GM23338 (cell line): ENCODE results near the gene GRIN2A. TPM values are rescaled to one million over a fixed set of nuclear protein-coding genes. Genes with fewer than 3 reads are reported as not detected.

Source experiments
- ATAC-seq: fragments of 200-7000 bp; cut with Tn5 transposase; 3 replicates; pipeline ENCODE4 v1.9.1; 2020
- DNase-seq: peaks from one replicate; pipeline ENCODE4 v3.0.0-alpha.2; 2015; ENCODE audit warnings: low spot score
- H2AFZ ChIP-seq: fragments of 200-600 bp; sonication (generic); 2 replicates; pipeline ENCODE4 v1.8.0; 2016; ENCODE audit warnings: antibody characterized with exemption, mild to moderate bottlenecking, moderate library complexity
- H3F3A ChIP-seq: fragments of 200-600 bp; sonication (generic); replicated peaks from 2 replicates; pipeline ENCODE4 v1.8.0; 2017; ENCODE audit warnings: antibody characterized with exemption, mixed run types, low read depth
- H3K27ac ChIP-seq: fragments of 200-600 bp; sonication (generic); 2 replicates; pipeline ENCODE4 v1.6.1; 2016; ENCODE audit warnings: low read depth
- H3K27me3 ChIP-seq: fragments of 200-600 bp; sonication (generic); 2 replicates; pipeline ENCODE4 v1.8.0; 2016; ENCODE audit warnings: mild to moderate bottlenecking, mixed run types, moderate library complexity; ENCODE audit not compliant: insufficient read depth
- H3K36me3 ChIP-seq: fragments of 200-600 bp; sonication (generic); 2 replicates; pipeline ENCODE4 v1.8.0; 2016; ENCODE audit warnings: mild to moderate bottlenecking; ENCODE audit not compliant: insufficient read depth
- H3K4me1 ChIP-seq: fragments of 200-600 bp; sonication (generic); 2 replicates; pipeline ENCODE4 v1.8.0; 2016; ENCODE audit warnings: mild to moderate bottlenecking, moderate library complexity; ENCODE audit not compliant: insufficient read depth
- H3K4me2 ChIP-seq: fragments of 200-600 bp; sonication (generic); 2 replicates; pipeline ENCODE4 v1.7.1; 2017; ENCODE audit warnings: mixed run types
- H3K4me3 ChIP-seq: fragments of 200-600 bp; sonication (generic); 2 replicates; pipeline ENCODE4 v1.6.1; 2016; ENCODE audit warnings: mixed run types
- H3K79me2 ChIP-seq: fragments of 200-600 bp; sonication (generic); replicated peaks from 2 replicates; pipeline ENCODE4 v1.8.0; 2017; ENCODE audit warnings: mild to moderate bottlenecking; ENCODE audit not compliant: insufficient read depth
- H3K9me2 ChIP-seq: fragments of 200-600 bp; sonication (generic); 2 replicates; pipeline ENCODE4 v1.8.0; 2017; ENCODE audit not compliant: insufficient read depth
- H4K20me1 ChIP-seq: fragments of 200-600 bp; sonication (generic); replicated peaks from 2 replicates; pipeline ENCODE4 v1.8.0; 2017; ENCODE audit warnings: mild to moderate bottlenecking; ENCODE audit not compliant: insufficient read depth
- H3K27ac Mint-ChIP-seq: 2 replicates; pipeline ENCODE4 v1.8.0; 2020; ENCODE audit warnings: inconsistent platforms, mild to moderate bottlenecking, moderate library complexity, mixed read lengths
- H3K27me3 Mint-ChIP-seq: 3 replicates; pipeline ENCODE4 v1.8.0; 2022; ENCODE audit warnings: low read depth, mild to moderate bottlenecking, moderate library complexity, mixed read lengths, inconsistent platforms; ENCODE audit not compliant: insufficient read depth, poor library complexity
- H3K36me3 Mint-ChIP-seq: 3 replicates; pipeline ENCODE4 v1.8.0; 2021; ENCODE audit warnings: low read depth, mild to moderate bottlenecking, inconsistent platforms, moderate library complexity, mixed read lengths
- H3K4me1 Mint-ChIP-seq: 3 replicates; pipeline ENCODE4 v1.8.0; 2020; ENCODE audit warnings: mild to moderate bottlenecking, inconsistent platforms, mixed read lengths
- H3K4me3 Mint-ChIP-seq: 3 replicates; pipeline ENCODE4 v1.8.0; 2021; ENCODE audit warnings: moderate library complexity, mild to moderate bottlenecking, inconsistent platforms, mixed read lengths
- H3K9me3 Mint-ChIP-seq: 3 replicates; pipeline ENCODE4 v1.8.0; 2020; ENCODE audit warnings: moderate library complexity, mild to moderate bottlenecking, inconsistent platforms, mixed read lengths
- EZH2 ChIP-seq: fragments of 200-600 bp; sonication (generic); IDR thresholded peaks from one replicate; pipeline ENCODE4 v1.8.0; 2017; ENCODE audit warnings: antibody characterized with exemption, mild to moderate bottlenecking, low read depth; ENCODE audit not compliant: unreplicated experiment
- EZH2phosphoT487 ChIP-seq: fragments of 200-600 bp; sonication (generic); IDR thresholded peaks from one replicate; pipeline ENCODE4 v1.8.1; 2018; ENCODE audit warnings: antibody characterized with exemption; ENCODE audit not compliant: unreplicated experiment
- POLR2AphosphoS5 ChIP-seq: IDR thresholded peaks from 2 replicates; pipeline ENCODE4 v1.6.1; 2016; ENCODE audit warnings: antibody characterized with exemption, low read depth
- STAT1 ChIP-seq: IDR thresholded peaks from one replicate; pipeline ENCODE4 v1.6.1; 2016; ENCODE audit warnings: antibody characterized with exemption; ENCODE audit not compliant: unreplicated experiment
- ZNF114 ChIP-seq: fragments of 250-450 bp; sonication (Bioruptor Pico); IDR thresholded peaks from 2 replicates; pipeline ENCODE4 v1.5.0; 2020; ENCODE audit warnings: mild to moderate bottlenecking, moderate library complexity
- polyA plus RNA-seq: library from polyadenylated mRNA; unstranded; fragments of >200 nt; fragmentation: Nextera tagmentation; extraction: Ambion mirVana; gene quantifications from 2 replicates; pipeline ENCODE4 v1.2.1, GENCODE V29; 2016
- total RNA-seq: library from RNA; depleted of rRNA; stranded (reverse); fragments of >200 nt; shearing (Covaris generic); gene quantifications from 2 replicates; pipeline ENCODE4 v1.2.3, GENCODE V29; 2014
- TF ChIP-seq, protein P1 (sequence below), 2 experiments: fragments of 200-600 bp in 1 of 2; sonication (generic) in 1 of 2; conservative IDR thresholded peaks; 2 replicates each; pipeline versions ENCODE4 v1.5.1 to v1.6.1; 2016 to 2017; ENCODE audit warnings: antibody characterized with exemption in 2 of 2, low read depth in 2 of 2, mild to moderate bottlenecking in 2 of 2, moderate library complexity in 1 of 2
- TF ChIP-seq, protein P2 (sequence below): fragments of 250-450 bp; sonication (Bioruptor Pico); IDR thresholded peaks from 2 replicates; pipeline ENCODE4 v1.5.0; 2020; ENCODE audit warnings: mild to moderate bottlenecking, moderate library complexity

Gene GRIN2A
- total and polyA plus RNA-seq, 2 experiments from 2014 or later: 0.89 to 5.1 TPM

DNA sequence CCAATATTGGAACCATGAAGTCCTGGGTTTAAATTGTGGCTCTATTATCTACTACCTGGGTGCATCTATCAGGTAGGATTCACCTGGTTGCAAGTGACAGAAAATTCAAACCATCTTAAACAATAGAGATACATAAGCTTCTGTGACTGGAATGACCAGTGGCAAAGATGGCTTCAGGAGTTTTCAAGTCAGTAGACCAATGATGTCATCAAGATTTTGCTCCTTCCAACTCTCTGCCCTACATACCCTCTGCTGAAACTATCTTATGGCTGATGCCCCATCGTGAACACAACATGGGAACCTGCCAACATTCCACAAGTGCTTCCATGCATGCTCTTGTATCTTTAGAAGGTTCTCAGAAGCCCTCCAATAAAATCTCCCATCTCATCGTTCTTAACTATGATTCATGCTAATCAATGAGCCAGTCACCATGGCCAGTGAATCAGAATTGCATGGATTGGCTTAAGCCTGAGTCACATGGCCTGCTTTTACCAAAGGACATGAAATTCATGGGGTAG is 180.9 kb downstream of the GRIN2A start (continued):
- TF ChIP-seq, protein P1, sequence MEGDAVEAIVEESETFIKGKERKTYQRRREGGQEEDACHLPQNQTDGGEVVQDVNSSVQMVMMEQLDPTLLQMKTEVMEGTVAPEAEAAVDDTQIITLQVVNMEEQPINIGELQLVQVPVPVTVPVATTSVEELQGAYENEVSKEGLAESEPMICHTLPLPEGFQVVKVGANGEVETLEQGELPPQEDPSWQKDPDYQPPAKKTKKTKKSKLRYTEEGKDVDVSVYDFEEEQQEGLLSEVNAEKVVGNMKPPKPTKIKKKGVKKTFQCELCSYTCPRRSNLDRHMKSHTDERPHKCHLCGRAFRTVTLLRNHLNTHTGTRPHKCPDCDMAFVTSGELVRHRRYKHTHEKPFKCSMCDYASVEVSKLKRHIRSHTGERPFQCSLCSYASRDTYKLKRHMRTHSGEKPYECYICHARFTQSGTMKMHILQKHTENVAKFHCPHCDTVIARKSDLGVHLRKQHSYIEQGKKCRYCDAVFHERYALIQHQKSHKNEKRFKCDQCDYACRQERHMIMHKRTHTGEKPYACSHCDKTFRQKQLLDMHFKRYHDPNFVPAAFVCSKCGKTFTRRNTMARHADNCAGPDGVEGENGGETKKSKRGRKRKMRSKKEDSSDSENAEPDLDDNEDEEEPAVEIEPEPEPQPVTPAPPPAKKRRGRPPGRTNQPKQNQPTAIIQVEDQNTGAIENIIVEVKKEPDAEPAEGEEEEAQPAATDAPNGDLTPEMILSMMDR (conservative IDR thresholded peaks at IDR 0.05; ENCODE audit: low read depth in 2 of 2): no peak
- no peak for TF ChIP-seq EZH2phosphoT487
- TF ChIP-seq, protein P2, sequence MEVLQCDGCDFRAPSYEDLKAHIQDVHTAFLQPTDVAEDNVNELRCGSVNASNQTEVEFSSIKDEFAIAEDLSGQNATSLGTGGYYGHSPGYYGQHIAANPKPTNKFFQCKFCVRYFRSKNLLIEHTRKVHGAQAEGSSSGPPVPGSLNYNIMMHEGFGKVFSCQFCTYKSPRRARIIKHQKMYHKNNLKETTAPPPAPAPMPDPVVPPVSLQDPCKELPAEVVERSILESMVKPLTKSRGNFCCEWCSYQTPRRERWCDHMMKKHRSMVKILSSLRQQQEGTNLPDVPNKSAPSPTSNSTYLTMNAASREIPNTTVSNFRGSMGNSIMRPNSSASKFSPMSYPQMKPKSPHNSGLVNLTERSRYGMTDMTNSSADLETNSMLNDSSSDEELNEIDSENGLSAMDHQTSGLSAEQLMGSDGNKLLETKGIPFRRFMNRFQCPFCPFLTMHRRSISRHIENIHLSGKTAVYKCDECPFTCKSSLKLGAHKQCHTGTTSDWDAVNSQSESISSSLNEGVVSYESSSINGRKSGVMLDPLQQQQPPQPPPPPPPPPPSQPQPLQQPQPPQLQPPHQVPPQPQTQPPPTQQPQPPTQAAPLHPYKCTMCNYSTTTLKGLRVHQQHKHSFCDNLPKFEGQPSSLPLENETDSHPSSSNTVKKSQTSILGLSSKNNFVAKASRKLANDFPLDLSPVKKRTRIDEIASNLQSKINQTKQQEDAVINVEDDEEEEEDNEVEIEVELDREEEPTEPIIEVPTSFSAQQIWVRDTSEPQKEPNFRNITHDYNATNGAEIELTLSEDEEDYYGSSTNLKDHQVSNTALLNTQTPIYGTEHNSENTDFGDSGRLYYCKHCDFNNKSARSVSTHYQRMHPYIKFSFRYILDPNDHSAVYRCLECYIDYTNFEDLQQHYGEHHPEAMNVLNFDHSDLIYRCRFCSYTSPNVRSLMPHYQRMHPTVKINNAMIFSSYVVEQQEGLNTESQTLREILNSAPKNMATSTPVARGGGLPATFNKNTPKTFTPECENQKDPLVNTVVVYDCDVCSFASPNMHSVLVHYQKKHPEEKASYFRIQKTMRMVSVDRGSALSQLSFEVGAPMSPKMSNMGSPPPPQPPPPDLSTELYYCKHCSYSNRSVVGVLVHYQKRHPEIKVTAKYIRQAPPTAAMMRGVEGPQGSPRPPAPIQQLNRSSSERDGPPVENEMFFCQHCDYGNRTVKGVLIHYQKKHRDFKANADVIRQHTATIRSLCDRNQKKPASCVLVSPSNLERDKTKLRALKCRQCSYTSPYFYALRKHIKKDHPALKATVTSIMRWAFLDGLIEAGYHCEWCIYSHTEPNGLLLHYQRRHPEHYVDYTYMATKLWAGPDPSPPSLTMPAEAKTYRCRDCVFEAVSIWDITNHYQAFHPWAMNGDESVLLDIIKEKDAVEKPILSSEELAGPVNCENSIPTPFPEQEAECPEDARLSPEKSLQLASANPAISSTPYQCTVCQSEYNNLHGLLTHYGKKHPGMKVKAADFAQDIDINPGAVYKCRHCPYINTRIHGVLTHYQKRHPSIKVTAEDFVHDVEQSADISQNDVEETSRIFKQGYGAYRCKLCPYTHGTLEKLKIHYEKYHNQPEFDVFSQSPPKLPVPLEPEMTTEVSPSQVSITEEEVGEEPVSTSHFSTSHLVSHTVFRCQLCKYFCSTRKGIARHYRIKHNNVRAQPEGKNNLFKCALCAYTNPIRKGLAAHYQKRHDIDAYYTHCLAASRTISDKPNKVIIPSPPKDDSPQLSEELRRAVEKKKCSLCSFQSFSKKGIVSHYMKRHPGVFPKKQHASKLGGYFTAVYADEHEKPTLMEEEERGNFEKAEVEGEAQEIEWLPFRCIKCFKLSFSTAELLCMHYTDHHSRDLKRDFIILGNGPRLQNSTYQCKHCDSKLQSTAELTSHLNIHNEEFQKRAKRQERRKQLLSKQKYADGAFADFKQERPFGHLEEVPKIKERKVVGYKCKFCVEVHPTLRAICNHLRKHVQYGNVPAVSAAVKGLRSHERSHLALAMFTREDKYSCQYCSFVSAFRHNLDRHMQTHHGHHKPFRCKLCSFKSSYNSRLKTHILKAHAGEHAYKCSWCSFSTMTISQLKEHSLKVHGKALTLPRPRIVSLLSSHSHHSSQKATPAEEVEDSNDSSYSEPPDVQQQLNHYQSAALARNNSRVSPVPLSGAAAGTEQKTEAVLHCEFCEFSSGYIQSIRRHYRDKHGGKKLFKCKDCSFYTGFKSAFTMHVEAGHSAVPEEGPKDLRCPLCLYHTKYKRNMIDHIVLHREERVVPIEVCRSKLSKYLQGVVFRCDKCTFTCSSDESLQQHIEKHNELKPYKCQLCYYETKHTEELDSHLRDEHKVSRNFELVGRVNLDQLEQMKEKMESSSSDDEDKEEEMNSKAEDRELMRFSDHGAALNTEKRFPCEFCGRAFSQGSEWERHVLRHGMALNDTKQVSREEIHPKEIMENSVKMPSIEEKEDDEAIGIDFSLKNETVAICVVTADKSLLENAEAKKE (CRISPR knock-in tag): no peak
- no peak for TF ChIP-seq STAT1
- TF ChIP-seq POLR2AphosphoS5: no peak

GRCh38 chr16:9996221-9996620 is 186.0 kb downstream of the GRIN2A start:
- no peak overlapping the region for H3K27ac ChIP-seq
- peaks cover 18% of the 10 kb centered on the region for H3K4me1 Mint-ChIP-seq
- no peak for TF ChIP-seq POLR2AphosphoS5
- no peak for TF ChIP-seq ZNF114
- no peak for TF ChIP-seq EZH2phosphoT487
- no peak for TF ChIP-seq EZH2
- TF ChIP-seq, protein P2 (CRISPR knock-in tag): no peak

More at GRCh38 chr16:9996221-9996620, 186.0 kb downstream of the GRIN2A start:
- H3K9me3 Mint-ChIP-seq: peaks cover 4% of the 10 kb centered on the region; the same call in 1 of the 3 replicates
- Histone ChIP-seq H3F3A (no peaks in the 10 kb centered on the region), H3K79me2 (no peaks in the 10 kb centered on the region), H3K36me3 (no peaks in the 10 kb centered on the region), H4K20me1 (no peaks in the 10 kb centered on the region), H3K27me3 (no peaks in the 10 kb centered on the region), H3K9me2 (peaks cover 7% of the 10 kb centered on the region; the same call in 1 of the 2 replicates), H3K4me2 (no peak overlapping the region), H2AFZ (no peak overlapping the region), H3K4me3 (no peak overlapping the region), H3K4me1 (peaks cover 10% of the 10 kb centered on the region)
- H3K27me3 Mint-ChIP-seq: no peaks in the 10 kb centered on the region
- H3K27ac Mint-ChIP-seq: no peak overlapping the region
- no peak overlapping the region for H3K4me3 Mint-ChIP-seq
- H3K36me3 Mint-ChIP-seq: no peaks in the 10 kb centered on the region
- DNase-seq (no peak), ATAC-seq (peak; percentile 31; the same call in 2 of the 3 replicates)
